B cell (primary cell): ENCODE measurements around the gene CD300H. TPM values are rescaled to one million over a fixed set of nuclear protein-coding genes. Genes with fewer than 3 reads are reported as not detected.

Experiments used
- ATAC-seq: fragments of 200-7000 bp; cut with Tn5 transposase; one replicate; pipeline ENCODE4 v1.10.0; 2021; ENCODE audit warnings: low read depth, mild to moderate bottlenecking, moderate number of reproducible peaks, moderate library complexity
- CTCF ChIA-PET: fragments of 350-600 bp; sonication (Branson Sonifier 250); formaldehyde crosslinking; loops from one replicate; lab custom pipeline; 2021; ENCODE audit warnings: antibody characterized with exemption, inconsistent platforms; lab: Charles Lee
- POLR2A ChIA-PET: fragments of 350-600 bp; sonication (Branson Sonifier 250); formaldehyde crosslinking; loops from one replicate; lab custom pipeline; 2021; ENCODE audit warnings: antibody characterized with exemption; lab: Charles Lee
- DNase-seq: peaks from one replicate; pipeline ENCODE4 v3.0.0; 2013
- H2AFZ ChIP-seq: 2 replicates; pipeline ENCODE4 v1.6.1; 2012; ENCODE audit warnings: mild to moderate bottlenecking, low read depth, low read length; ENCODE audit not compliant: insufficient read depth, poor library complexity, severe bottlenecking
- H3K27ac ChIP-seq, 2 donors: 1 replicate in 1 of 2; 2 replicates in 1 of 2; pipeline ENCODE4 v1.5.1; 2012 to 2013; ENCODE audit warnings: low read length in 2 of 2, mild to moderate bottlenecking in 2 of 2, moderate library complexity in 1 of 2
- H3K27me3 ChIP-seq, 4 experiments: fragments of 200-600 bp in 1 of 4; sonication (generic) in 1 of 4; replicated peaks in 1 of 4; 1 replicate in 2 of 4; 2 replicates in 2 of 4; pipeline versions ENCODE4 v1.6.1 to v1.7.0; 2013 to 2016; ENCODE audit warnings: low read length in 3 of 4, mild to moderate bottlenecking in 2 of 4, mixed read lengths in 1 of 4, moderate library complexity in 1 of 4; ENCODE audit not compliant: insufficient read depth in 4 of 4, control insufficient read depth in 3 of 4; ENCODE audit errors: control extremely low read depth in 1 of 4
- H3K36me3 ChIP-seq, 2 experiments: replicated peaks in 1 of 2; 1 replicate in 1 of 2; 2 replicates in 1 of 2; pipeline versions ENCODE4 v1.6.1 to v1.7.1; 2013; ENCODE audit warnings: low read length in 1 of 2; ENCODE audit not compliant: insufficient read depth in 2 of 2, control insufficient read depth in 1 of 2; ENCODE audit errors: control extremely low read depth in 1 of 2, extremely low read depth in 1 of 2
- H3K4me1 ChIP-seq, 2 donors: fragments of 200-600 bp in 1 of 2; sonication (generic) in 1 of 2; 1 replicate in 1 of 2; 2 replicates in 1 of 2; pipeline versions ENCODE4 v1.5.1 to v1.6.1; 2013 to 2017; ENCODE audit warnings: low read length in 2 of 2; ENCODE audit not compliant: control insufficient read depth in 2 of 2, insufficient read depth in 2 of 2
- H3K4me2 ChIP-seq: replicated peaks from 2 replicates; pipeline ENCODE3; 2012; ENCODE audit warnings: mild to moderate bottlenecking, low read depth, low read length; ENCODE audit not compliant: poor library complexity, severe bottlenecking
- H3K4me3 ChIP-seq, 5 experiments: fragments of 200-600 bp in 1 of 5; sonication (generic) in 1 of 5; 1 replicate in 3 of 5; 2 replicates in 2 of 5; pipeline versions ENCODE4 v1.5.1 to v1.7.0; 2011 to 2016; ENCODE audit warnings: low read length in 4 of 5, mild to moderate bottlenecking in 4 of 5, low read depth in 2 of 5, control low read depth in 1 of 5, moderate library complexity in 1 of 5; ENCODE audit not compliant: insufficient read depth in 1 of 5; ENCODE audit errors: control extremely low read depth in 1 of 5, extremely low read depth in 1 of 5
- H3K79me2 ChIP-seq: fragments of 200-600 bp; sonication (generic); one replicate; pipeline ENCODE4 v1.6.0; 2016; ENCODE audit warnings: low read length; ENCODE audit not compliant: control insufficient read depth, insufficient read depth
- H3K9ac ChIP-seq: fragments of 200-600 bp; sonication (generic); 2 replicates; pipeline ENCODE4 v1.6.1; 2017; ENCODE audit warnings: mild to moderate bottlenecking, low read length, moderate library complexity
- H3K9me3 ChIP-seq, 3 donors: one replicate each; pipeline versions ENCODE4 v1.6.1 to v1.7.1; 2013; ENCODE audit warnings: low read length in 2 of 3; ENCODE audit not compliant: control insufficient read depth in 2 of 3, insufficient read depth in 1 of 3; ENCODE audit errors: control extremely low read depth in 1 of 3
- H4K20me1 ChIP-seq: 2 replicates; pipeline ENCODE4 v1.6.0; 2012; ENCODE audit warnings: mild to moderate bottlenecking, low read length; ENCODE audit not compliant: insufficient read depth, control insufficient read depth, poor library complexity, severe bottlenecking
- H3K27ac Mint-ChIP-seq: one replicate; pipeline ENCODE4 v1.8.0; 2021; ENCODE audit warnings: mixed read lengths
- H3K27me3 Mint-ChIP-seq: one replicate; pipeline ENCODE4 v1.8.0; 2021; ENCODE audit warnings: mixed read lengths
- H3K4me1 Mint-ChIP-seq: one replicate; pipeline ENCODE4 v1.8.0; 2021; ENCODE audit warnings: mixed read lengths
- H3K4me3 Mint-ChIP-seq: one replicate; pipeline ENCODE4 v1.8.0; 2021; ENCODE audit warnings: mixed read lengths
- H3K9me3 Mint-ChIP-seq: one replicate; pipeline ENCODE4 v1.8.0; 2022; ENCODE audit warnings: mixed read lengths; ENCODE audit not compliant: insufficient read depth
- EZH2 ChIP-seq: IDR thresholded peaks from 2 replicates; pipeline ENCODE4 v1.6.1; 2012; ENCODE audit warnings: borderline replicate concordance, low read depth, mild to moderate bottlenecking, moderate library complexity, low read length; ENCODE audit not compliant: insufficient read depth, poor library complexity, severe bottlenecking
- WGBS: methylation state at CpG from one replicate; pipeline ENCODE4 v1.1.5; 2013; ENCODE audit warnings: missing lambda C conversion rate; ENCODE audit not compliant: insufficient coverage; 5-methylcytosine and 5-hydroxymethylcytosine counted together
- intact Hi-C: fragments of 100-400 bp; cut with micrococcal nuclease; formaldehyde crosslinking; loops from one replicate; pipeline ENCODE4 v1.10.0; 2022
- polyA plus RNA-seq: library from polyadenylated mRNA; depleted of rRNA; stranded (reverse); fragments of >200 nt; gene quantifications from 2 replicates; pipeline ENCODE4 v1.2.3, GENCODE V29; 2012
- total RNA-seq, 2 donors: library from RNA; stranded (reverse); fragments of 120-200 nt in 1 of 2; gene quantifications; 1 replicate in 1 of 2; 2 replicates in 1 of 2; pipeline versions ENCODE4 v1.2.3 to v1.2.4, GENCODE V29; 2013 to 2022
- TF ChIP-seq, protein P1 (sequence below): fragments of 200-600 bp; IDR thresholded peaks from one replicate; pipeline ENCODE4 v1.8.0; 2022; ENCODE audit warnings: antibody characterized with exemption, mild to moderate bottlenecking

The CD300H gene
- total and polyA plus RNA-seq, 2 donors (not counting 1 experiment from before 2014, with no cell fraction given) = 0.58 TPM; not detected in 1

DNA sequence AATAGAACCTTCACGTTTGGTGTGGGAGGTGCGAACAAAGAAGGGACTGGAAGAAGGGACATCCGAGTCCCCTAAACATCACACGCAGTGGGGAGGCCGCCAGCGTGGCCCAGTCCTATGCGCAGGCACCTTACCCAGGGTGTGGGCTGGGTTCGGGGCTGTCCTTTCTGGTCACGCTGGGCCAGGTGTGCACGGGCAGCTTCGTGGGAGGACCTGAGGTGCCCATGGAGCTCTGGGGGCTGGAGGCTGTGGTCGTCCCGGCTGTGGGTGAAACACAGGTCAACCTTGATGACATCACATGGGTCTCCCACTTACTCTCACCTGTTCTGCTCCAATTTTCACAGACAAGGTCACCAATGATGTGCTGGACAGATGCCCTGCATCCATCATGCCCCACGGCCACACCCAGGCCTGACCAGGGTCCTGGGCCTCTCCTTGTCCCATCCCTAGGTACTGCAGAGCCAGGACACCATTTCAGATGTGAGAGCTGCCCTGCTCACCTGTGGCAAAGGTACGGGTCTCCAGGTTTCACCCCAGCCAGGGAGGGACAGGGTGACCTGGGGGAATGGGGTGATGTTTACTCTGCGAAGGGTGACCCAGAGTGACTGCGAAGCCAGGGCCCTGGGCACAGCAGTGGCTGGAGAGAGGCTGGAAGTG, 24.5 kb downstream of the CD300H start:
- Histone ChIP-seq H4K20me1 (no peaks in the 10 kb centered on the region), H3K4me1 (peaks cover 4 to 19% of the 10 kb centered on the region in 2 donors), H3K4me2 (no peak overlapping the region), H3K79me2 (no peaks in the 10 kb centered on the region), H2AFZ (no peak overlapping the region), H3K27me3 (no peaks in the 10 kb centered on the region), H3K9ac (no peak overlapping the region), H3K36me3 (no peaks in the 10 kb centered on the region), H3K4me3 (no peak overlapping the region), H3K27ac (no peak overlapping the region), H3K9me3 (no peaks in the 10 kb centered on the region)
- Mint-ChIP-seq H3K4me3 (no peak overlapping the region), H3K27me3 (peaks cover 11% of the 10 kb centered on the region), H3K27ac (no peak overlapping the region), H3K4me1 (peaks cover 3% of the 10 kb centered on the region), H3K9me3 (no peaks in the 10 kb centered on the region)
- no peak for DNase-seq
- intact Hi-C loops = no loop called here
- TF ChIP-seq, protein P1, sequence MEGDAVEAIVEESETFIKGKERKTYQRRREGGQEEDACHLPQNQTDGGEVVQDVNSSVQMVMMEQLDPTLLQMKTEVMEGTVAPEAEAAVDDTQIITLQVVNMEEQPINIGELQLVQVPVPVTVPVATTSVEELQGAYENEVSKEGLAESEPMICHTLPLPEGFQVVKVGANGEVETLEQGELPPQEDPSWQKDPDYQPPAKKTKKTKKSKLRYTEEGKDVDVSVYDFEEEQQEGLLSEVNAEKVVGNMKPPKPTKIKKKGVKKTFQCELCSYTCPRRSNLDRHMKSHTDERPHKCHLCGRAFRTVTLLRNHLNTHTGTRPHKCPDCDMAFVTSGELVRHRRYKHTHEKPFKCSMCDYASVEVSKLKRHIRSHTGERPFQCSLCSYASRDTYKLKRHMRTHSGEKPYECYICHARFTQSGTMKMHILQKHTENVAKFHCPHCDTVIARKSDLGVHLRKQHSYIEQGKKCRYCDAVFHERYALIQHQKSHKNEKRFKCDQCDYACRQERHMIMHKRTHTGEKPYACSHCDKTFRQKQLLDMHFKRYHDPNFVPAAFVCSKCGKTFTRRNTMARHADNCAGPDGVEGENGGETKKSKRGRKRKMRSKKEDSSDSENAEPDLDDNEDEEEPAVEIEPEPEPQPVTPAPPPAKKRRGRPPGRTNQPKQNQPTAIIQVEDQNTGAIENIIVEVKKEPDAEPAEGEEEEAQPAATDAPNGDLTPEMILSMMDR = no peak
- TF ChIP-seq EZH2 = no peak
- 89% methylated on average over 17 of the region's 17 CpGs for WGBS
- POLR2A ChIA-PET = no interaction called here
- CTCF ChIA-PET = no interaction called here
- no peak for ATAC-seq

DNA sequence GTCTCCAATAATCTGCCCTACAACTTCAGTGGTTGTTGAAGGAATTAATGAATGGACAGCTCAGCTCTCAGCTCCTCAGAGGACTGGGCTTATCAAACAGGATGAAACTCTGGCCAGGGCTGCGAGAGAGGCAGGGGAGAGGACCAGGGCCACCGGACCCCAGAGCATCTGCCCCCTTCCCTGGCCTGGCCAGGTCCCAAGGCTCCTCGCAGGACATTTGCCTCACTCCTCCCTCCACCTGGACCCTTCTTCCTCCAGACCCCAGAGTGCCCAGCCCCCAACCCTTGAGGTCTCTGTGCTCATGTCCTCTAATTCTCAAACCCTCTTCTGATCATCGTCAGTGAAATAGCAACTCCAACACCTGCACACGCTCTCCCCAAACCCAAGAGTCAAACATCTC, 25.1 kb downstream of the CD300H start:
- DNase-seq (no peak), ATAC-seq (no peak)
- Mint-ChIP-seq H3K9me3 (no peaks in the 10 kb centered on the region), H3K4me3 (no peak overlapping the region), H3K4me1 (peaks cover 3% of the 10 kb centered on the region), H3K27ac (no peak overlapping the region), H3K27me3 (peaks cover 12% of the 10 kb centered on the region)
- Histone ChIP-seq H3K9me3 (no peaks in the 10 kb centered on the region), H2AFZ (no peak overlapping the region), H3K27ac (no peak overlapping the region), H3K27me3 (no peaks in the 10 kb centered on the region), H4K20me1 (no peaks in the 10 kb centered on the region), H3K36me3 (no peaks in the 10 kb centered on the region), H3K4me1 (peaks cover 4 to 19% of the 10 kb centered on the region in 2 donors), H3K4me3 (no peak overlapping the region), H3K9ac (no peak overlapping the region), H3K79me2 (no peaks in the 10 kb centered on the region), H3K4me2 (no peak overlapping the region)
- intact Hi-C loops = no loop called here
- 89% methylated on average over 5 of the region's 5 CpGs for WGBS
- no peak for TF ChIP-seq EZH2
- TF ChIP-seq, protein P1 = no peak
- POLR2A ChIA-PET = no interaction called here
- CTCF ChIA-PET = no interaction called here
